Measurements from ENCODE around the gene CMTM3. TPM values are rescaled to one million over a fixed set of nuclear protein-coding genes. Genes with fewer than 3 reads are reported as not detected.
"Not testable (repeated sequence)": the region's sequence is repeated elsewhere in the genome, so short reads cannot be mapped to it uniquely, and the experiment has no call there.

The CMTM3 gene
- total RNA-seq, 1 donor from 2014 or later = 18.3 TPM

- no peaks in the 10 kb centered on the region for H3K27me3 ChIP-seq
- no peaks in the 10 kb centered on the region for H3K36me3 ChIP-seq
- no peak overlapping the region for H3K4me2 ChIP-seq
- H3K9me3 Mint-ChIP-seq = no peaks in the 10 kb centered on the region
- peaks cover 5% of the 10 kb centered on the region for H3K4me1 Mint-ChIP-seq
- no peak overlapping the region for H3K9ac ChIP-seq
- H2AFZ ChIP-seq (replicated peaks) = no peak overlapping the region
- no peaks in the 10 kb centered on the region for H3F3A ChIP-seq (ENCODE audit: low read depth)
- H3K27ac Mint-ChIP-seq = no peak overlapping the region
- no peak for TF ChIP-seq EZH2phosphoT487 (IDR thresholded peaks at IDR 0.05)
- TF ChIP-seq CTCF (IDR thresholded peaks at IDR 0.05) = no peak
- TF ChIP-seq EZH2 (IDR thresholded peaks at IDR 0.05) = no peak
- no peaks in the 10 kb centered on the region for H3K4me1 ChIP-seq
- no peaks in the 10 kb centered on the region for H4K20me1 ChIP-seq (ENCODE audit: low read depth)
- DNase-seq (ENCODE audit: low spot score) = no peak
- no peaks in the 10 kb centered on the region for H3K9me3 ChIP-seq (ENCODE audit: low read depth)
- H3K4me3 Mint-ChIP-seq = no peak overlapping the region
- H3K4me3 ChIP-seq = no peak overlapping the region
- peaks cover 9% of the 10 kb centered on the region for H3K36me3 Mint-ChIP-seq
- no peak overlapping the region for H3K27ac ChIP-seq
- no peaks in the 10 kb centered on the region for H3K79me2 ChIP-seq (ENCODE audit: low read depth)
- peaks cover 5% of the 10 kb centered on the region for H3K27me3 Mint-ChIP-seq (ENCODE audit: insufficient read depth, low read depth)
These were observed 25.4 kb downstream of the CMTM3 start for GRCh38 chr16:66629856-66630255.

GRCh38 chr16:66630561-66631260, 26.2 kb downstream of the CMTM3 start:
- H3K4me1 ChIP-seq; H3K4me3 ChIP-seq; H3K27me3 Mint-ChIP-seq (ENCODE audit: insufficient read depth, low read depth); H3K79me2 ChIP-seq (ENCODE audit: low read depth); H3K36me3 ChIP-seq; H3K27ac ChIP-seq; H3K9me3 ChIP-seq (ENCODE audit: low read depth); H3F3A ChIP-seq (ENCODE audit: low read depth); DNase-seq (ENCODE audit: low spot score); H3K9me3 Mint-ChIP-seq; H3K9ac ChIP-seq; H3K4me1 Mint-ChIP-seq; H4K20me1 ChIP-seq (ENCODE audit: low read depth); H3K4me2 ChIP-seq; H2AFZ ChIP-seq (replicated peaks); H3K27me3 ChIP-seq; H3K4me3 Mint-ChIP-seq; H3K27ac Mint-ChIP-seq: not testable (repeated sequence)
- H3K36me3 Mint-ChIP-seq = peaks cover 11% of the 10 kb centered on the region

GRCh38 chr16:66631558-66631957, 27.1 kb downstream of the CMTM3 start:
- peaks cover 11% of the 10 kb centered on the region for H3K36me3 Mint-ChIP-seq
- not testable (repeated sequence) for H4K20me1 ChIP-seq (ENCODE audit: low read depth); DNase-seq (ENCODE audit: low spot score); H3K4me1 ChIP-seq; H3K4me3 ChIP-seq; H3K9me3 ChIP-seq (ENCODE audit: low read depth); H3K27me3 Mint-ChIP-seq (ENCODE audit: insufficient read depth, low read depth); H3K27ac Mint-ChIP-seq; H3K27me3 ChIP-seq; H3K9ac ChIP-seq; H3K9me3 Mint-ChIP-seq; H3K27ac ChIP-seq; H3K4me3 Mint-ChIP-seq; H3K36me3 ChIP-seq; H2AFZ ChIP-seq (replicated peaks); H3K4me2 ChIP-seq; H3F3A ChIP-seq (ENCODE audit: low read depth); H3K79me2 ChIP-seq (ENCODE audit: low read depth); H3K4me1 Mint-ChIP-seq

- Histone ChIP-seq H3K36me3 (no peaks in the 10 kb centered on the region), H3K9me3 (ENCODE audit: low read depth) (no peaks in the 10 kb centered on the region), H3K27me3 (no peaks in the 10 kb centered on the region), H3K4me2 (no peak overlapping the region), H2AFZ (replicated peaks) (no peak overlapping the region), H3K79me2 (ENCODE audit: low read depth) (no peaks in the 10 kb centered on the region), H3F3A (ENCODE audit: low read depth) (no peaks in the 10 kb centered on the region), H3K27ac (no peak overlapping the region), H3K9ac (no peak overlapping the region), H3K4me1 (no peaks in the 10 kb centered on the region), H3K4me3 (no peak overlapping the region), H4K20me1 (ENCODE audit: low read depth) (no peaks in the 10 kb centered on the region)
- no peak for TF ChIP-seq CTCF (IDR thresholded peaks at IDR 0.05)
- TF ChIP-seq EZH2 (IDR thresholded peaks at IDR 0.05) = no peak
- no peak for TF ChIP-seq EZH2phosphoT487 (IDR thresholded peaks at IDR 0.05)
- no peak overlapping the region for H3K27ac Mint-ChIP-seq
- H3K36me3 Mint-ChIP-seq = peaks cover 11% of the 10 kb centered on the region
- H3K4me3 Mint-ChIP-seq = no peak overlapping the region
- no peak for DNase-seq (ENCODE audit: low spot score)
- no peaks in the 10 kb centered on the region for H3K4me1 Mint-ChIP-seq
- peaks cover 5% of the 10 kb centered on the region for H3K27me3 Mint-ChIP-seq (ENCODE audit: insufficient read depth, low read depth)
- no peaks in the 10 kb centered on the region for H3K9me3 Mint-ChIP-seq
These were observed 30.2 kb downstream of the CMTM3 start for GRCh38 chr16:66634527-66635196.
